Adrenal gland (tissue), 5 donors: ENCODE measurements around the gene SHISA6.

ENCODE experiments used
- POLR2A ChIP-seq, 2 donors: fragments of 450-650 bp; IDR thresholded peaks; one replicate each; pipeline ENCODE4 v1.6.1; 2017; ENCODE audit warnings: antibody characterized with exemption in 2 of 2, mild to moderate bottlenecking in 2 of 2, moderate library complexity in 1 of 2
- TF ChIP-seq, protein P1 (sequence below), 6 experiments: fragments of 450-650 bp in 4 of 6; fragments of 200-600 bp in 2 of 6; sonication (generic) in 1 of 6; IDR thresholded peaks; 1 replicate in 5 of 6; 2 replicates in 1 of 6; pipeline versions ENCODE4 v1.5.1 to v1.8.0; 2016 to 2021; ENCODE audit warnings: antibody characterized with exemption in 6 of 6, mild to moderate bottlenecking in 2 of 6, moderate library complexity in 1 of 6
- donor health status: DM: no; HTN: no; CAD: no.

DNA sequence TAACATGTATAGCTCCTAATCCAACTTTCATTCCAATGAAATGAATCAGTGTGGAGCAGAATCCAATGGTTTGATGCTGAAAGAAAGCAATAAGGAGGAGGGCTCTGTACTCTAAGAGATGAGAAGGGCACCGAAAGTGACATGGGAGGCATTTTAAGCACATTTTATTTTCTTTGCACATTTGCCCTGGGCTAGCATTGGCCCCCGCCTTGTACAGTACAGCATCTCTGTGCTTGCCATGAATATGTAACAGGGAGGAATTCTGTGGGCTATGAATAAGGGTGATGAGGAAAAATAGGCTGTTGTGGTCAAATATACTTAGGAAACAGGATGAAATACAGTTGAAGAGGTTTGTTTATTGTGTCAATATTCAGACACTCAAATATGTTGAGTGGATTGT is 45.2 kb upstream of the SHISA6 start:
- TF ChIP-seq, protein P1, sequence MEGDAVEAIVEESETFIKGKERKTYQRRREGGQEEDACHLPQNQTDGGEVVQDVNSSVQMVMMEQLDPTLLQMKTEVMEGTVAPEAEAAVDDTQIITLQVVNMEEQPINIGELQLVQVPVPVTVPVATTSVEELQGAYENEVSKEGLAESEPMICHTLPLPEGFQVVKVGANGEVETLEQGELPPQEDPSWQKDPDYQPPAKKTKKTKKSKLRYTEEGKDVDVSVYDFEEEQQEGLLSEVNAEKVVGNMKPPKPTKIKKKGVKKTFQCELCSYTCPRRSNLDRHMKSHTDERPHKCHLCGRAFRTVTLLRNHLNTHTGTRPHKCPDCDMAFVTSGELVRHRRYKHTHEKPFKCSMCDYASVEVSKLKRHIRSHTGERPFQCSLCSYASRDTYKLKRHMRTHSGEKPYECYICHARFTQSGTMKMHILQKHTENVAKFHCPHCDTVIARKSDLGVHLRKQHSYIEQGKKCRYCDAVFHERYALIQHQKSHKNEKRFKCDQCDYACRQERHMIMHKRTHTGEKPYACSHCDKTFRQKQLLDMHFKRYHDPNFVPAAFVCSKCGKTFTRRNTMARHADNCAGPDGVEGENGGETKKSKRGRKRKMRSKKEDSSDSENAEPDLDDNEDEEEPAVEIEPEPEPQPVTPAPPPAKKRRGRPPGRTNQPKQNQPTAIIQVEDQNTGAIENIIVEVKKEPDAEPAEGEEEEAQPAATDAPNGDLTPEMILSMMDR (IDR thresholded peaks at IDR 0.05): no peak
- no peak for TF ChIP-seq POLR2A (IDR thresholded peaks at IDR 0.05)
